HG02973 (cell line): Measurements from ENCODE around the gene PCSK6.
"Not testable (repeated sequence)": the region's sequence is repeated elsewhere in the genome, so short reads cannot be mapped to it uniquely, and the experiment has no call there.

Source experiments
- ATAC-seq: cut with Tn5 transposase; IDR thresholded peaks from one replicate; pipeline ENCODE4 v1.9.1; 2021; ENCODE audit warnings: moderate library complexity; ENCODE audit not compliant: unreplicated experiment

PCSK6 gene

DNA sequence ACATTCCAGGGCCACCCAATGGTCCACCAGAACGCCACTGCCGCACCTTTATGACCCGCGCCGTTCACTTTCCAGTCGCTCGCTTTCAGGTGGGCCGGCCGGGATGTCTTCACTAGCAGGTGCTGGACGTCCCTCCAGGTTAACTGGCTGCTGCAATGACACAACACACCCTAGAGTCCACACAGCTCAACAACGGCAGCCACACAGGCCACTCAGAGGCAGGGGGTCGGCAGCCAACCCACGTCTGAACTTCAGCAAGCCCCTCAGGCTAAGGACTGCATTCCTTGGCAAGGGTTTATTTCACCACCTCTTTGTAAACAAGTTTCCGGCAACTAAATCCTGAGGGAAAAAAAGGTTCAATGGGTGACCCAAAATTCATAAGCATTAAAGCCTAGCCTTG is 105.2 kb downstream of the PCSK6 start:
- no peak for ATAC-seq

DNA sequence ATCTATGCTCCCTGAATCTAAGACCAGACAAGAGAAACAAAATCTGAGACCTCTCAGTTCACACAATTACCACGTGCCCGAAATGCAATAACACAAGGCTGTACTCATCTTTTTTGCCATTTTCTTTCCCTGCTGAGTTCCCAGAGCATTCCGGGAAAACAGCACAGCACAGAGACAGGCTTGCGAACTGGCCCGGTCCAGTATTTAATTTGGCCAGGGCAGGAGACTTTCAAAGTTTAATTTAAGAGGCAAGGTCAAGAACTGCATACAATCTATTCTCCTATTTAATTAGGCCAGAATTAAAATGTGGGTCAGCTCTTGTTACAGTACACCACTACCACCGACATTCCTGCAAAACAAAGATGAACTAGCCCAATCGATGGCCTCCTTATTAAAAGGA is 107.0 kb downstream of the PCSK6 start:
- ATAC-seq, result no peak

DNA sequence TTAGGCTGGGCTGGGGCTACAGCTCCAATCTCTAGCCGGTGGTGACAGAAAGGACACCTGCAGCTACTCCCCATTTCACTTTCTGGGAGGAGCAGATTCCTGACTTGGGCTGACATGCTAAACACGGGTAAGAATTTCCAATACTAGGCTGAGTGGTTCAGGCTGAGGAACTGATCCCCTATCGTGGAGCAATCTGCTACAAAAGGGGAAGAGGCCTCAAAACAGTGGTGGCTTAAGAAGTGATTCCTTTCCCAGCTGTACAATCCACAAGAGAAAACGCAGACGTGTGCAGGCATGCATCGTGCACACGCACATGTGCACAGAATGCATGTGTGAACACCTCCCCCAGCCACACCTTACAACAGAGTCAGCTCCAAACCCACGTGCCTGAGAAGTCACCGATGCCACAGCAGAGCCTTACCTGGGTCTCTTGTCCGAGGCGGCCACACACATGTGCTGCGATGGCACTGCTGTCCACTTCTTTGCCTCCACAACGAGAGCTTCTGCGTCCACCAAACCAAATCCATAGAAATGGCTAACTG is 107.8 kb downstream of the PCSK6 start:
- ATAC-seq, result no peak

DNA sequence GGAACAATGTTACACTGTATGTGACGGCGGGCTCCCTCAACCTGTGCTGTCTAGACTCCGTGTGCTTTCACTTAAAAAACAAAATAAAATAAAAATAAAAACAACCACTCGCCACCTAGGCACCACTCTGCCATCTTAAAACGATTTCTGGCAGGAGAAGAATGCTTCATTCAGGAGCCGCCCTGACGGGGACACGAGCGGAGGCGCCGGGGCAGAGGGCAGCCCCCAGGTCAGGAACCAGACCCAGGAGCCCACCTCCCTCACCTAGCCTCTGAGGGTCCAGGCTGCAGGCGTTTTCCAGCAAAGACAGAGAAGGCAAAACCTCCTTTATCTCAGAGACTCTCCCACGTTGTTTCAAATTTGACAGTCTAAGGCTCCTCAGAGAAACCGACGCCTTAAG is 109.4 kb downstream of the PCSK6 start:
- no peak for ATAC-seq

DNA sequence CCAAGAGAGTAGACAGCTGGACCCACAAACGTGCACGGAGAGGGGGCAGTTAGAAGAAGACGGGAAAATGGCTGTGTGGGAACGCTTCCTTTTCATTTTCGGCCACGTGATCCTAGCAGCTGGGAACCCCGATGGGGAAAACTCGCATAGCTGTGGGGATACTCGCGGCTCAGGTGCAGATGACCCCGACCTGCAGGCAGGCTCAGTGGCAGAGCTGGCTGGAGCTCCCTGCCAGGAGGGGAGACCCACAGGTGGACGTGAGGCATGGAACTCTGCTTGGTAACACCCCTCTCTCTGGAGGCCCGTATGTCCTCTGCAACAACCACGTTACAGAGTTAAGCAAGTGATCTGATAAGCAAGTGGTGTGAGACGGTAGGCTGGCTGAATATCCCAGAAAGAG is 109.9 kb downstream of the PCSK6 start:
- no peak for ATAC-seq

DNA sequence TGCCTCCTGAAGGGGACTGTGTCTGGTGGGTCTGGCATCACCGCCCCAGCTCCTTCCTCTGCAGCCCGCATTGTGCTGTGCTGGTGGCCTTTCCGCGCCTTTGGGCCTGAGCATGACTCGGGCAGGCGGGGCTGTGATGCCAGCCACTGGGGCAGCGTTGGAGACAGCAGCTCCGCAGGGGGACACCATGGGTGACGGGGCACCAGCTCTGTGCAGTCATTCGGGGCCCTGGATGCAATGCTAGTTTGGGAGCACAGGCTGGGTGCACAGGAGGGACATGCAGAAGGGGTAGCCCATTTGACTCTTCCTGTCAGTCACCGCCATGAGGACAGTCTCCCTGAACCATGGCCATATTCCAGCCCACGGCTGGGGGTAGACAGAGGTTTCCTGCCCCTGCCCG is 110.6 kb downstream of the PCSK6 start:
- no peak for ATAC-seq

DNA sequence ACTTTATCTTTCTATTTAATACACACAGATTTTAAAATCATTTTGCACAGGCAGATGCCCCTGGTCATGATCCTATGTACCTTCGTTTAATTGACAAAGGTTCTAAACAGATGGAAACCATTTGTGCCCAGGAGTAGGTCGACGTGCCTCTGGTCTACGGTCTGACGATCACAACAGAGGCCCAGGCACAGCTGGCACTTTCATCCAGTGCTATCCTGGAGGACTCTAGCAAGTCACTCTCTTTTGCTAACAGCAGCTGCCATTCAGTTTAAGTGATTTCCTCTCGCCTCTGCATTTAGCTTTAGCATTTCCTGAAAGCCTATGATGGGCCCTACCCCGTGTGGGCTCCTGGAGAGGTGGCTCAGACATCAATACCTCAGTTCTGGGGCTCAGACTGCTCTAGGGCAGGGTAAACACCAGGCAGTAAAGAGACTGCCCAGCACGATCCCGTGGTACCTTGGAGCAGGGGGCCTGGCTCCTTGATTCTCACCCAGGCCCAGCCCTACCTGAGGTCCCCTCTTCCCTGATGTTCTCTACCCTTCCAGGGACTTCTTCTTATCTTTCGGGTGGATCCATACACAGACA is 111.2 kb downstream of the PCSK6 start:
- ATAC-seq, result no peak

DNA sequence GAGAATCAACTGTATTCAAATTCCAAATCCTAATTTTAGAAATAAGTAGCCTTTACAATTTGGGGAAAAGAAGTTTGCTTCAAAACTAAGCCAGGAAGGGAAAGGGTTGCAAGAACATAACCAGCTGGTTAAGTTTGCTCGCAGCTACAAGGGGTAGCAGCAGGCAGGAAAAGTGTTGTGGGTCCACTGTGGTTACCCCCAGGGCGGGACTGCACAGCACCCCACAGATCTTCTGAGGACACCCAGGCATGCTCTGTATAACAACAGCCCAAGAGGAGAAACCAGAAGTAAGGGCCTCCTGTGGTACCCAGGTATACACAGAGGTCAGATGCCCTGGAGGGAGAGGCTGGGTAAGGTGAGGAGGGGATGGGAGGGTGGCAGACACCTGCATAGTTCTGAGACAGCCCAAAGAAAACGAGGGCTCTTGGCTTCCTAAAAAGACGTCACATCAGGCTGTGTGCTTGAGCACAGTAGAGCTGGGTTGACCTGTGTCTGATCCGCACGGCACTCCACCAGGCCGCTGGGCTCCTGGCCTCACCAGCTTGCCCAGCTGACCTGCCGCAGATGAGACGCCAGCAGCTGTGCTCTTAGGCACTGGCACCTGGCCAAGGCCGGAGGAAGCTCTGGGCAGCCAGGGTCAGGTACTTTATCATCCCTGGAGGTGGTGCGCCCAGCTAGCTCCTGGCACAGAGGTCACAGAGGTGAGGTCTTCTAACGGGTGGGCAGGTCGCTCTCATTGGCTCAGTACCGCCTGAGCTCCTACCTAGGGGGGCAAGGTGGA is 112.7 kb downstream of the PCSK6 start:
- ATAC-seq, result no peak

DNA sequence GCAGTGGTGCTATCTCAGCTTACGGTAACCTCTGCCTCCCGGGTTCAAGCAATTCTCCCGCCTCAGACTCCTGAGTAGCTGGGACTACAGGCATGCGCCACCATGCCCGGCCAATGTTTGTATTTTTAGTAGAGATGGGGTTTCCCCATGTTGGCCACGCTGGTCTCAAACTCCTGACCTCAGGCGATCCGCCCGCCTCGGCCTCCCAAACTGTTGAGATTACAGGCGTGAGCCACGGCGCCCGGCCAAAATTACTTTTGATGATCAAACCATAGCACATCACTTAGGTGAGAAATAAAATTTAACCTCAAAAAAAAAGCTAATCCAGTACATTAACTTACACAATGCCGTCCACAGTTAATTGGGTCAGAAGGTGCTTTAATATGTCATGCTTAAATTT is 114.5 kb downstream of the PCSK6 start:
- not testable (repeated sequence) for ATAC-seq

DNA sequence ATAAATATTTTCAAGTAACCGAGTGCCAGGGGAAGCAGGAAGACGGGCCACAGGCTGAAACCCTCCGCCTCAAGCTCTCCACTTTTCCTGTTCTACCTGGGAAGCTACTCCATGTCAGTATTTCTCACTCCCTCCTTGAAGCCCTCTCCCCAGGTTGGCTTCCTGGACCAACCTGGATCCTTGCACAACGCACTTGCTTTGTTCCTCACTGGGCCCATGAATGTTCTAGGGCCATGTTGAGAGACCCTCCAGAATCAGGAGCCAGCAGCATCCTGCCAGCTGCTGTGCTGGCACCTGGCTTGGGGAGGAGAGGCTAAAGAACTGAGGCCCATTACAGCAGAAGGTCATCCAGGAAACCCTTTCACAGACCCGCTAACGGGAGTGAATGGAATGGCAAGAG is 115.2 kb downstream of the PCSK6 start:
- no peak for ATAC-seq

DNA sequence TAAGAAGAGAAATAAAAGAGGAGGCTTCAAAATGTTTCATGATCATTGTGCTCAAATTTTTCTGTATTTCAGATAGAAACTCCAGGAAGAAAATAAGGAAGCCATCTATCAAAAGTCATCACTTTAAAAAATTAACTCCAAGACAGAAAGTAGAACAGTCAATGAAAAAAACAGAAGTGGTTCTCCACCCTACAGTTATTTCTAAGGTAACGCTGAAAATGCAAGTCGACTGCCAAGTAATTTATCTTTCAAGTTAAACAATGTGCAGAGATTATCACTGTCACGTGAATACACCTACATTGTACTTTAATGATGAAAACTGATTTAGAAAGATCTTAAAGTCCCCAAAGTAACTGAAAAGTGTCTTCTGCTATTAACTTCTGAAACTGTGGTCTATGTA is 115.9 kb downstream of the PCSK6 start:
- no peak for ATAC-seq

DNA sequence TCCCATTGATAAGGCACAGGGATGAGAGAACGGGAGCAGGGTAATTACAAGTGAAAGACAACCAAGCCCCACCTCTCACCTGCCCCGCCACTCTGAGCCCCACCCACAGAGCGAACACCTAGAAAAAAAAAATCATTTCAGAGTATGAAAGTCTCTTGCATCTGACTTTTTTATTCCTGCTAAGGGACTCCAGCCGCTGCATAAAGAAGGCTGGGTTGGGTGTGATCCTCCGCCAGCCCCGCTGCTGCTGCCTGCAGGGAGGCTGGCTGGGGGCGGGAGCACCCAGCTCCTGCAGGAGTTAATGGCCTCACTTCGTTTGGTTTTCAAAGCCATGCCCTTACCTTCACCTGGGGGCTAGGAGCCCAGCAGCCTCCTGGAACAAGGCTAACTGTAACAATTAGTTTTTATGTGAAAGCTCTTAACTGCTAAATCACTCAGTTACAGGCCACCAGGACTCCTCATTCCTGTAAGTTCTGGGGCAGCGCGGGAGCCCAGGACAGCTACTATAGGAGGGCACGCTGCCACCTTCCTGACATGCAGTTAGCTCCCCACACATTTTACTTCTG is 116.5 kb downstream of the PCSK6 start:
- no peak for ATAC-seq

DNA sequence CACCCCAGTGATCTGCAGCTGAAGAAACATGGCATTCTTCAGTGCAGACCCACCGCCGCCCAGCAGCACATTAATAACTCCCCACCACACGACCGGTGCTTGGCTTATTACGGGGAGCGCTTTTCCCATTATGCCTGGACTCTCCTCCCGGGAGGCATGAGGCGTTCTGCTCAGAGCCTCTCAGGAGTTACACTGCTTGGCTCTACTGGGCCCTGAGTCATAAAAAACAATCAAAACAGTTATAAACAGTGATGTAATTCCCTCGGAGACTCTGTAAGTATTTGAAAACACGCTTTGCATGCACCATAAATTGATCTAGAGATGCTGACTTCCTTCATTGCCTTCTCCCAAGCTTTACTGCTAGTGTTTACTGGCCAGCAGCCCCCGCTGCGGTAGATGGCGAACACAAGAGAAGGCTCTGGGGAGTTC is 117.3 kb downstream of the PCSK6 start:
- no peak for ATAC-seq

DNA sequence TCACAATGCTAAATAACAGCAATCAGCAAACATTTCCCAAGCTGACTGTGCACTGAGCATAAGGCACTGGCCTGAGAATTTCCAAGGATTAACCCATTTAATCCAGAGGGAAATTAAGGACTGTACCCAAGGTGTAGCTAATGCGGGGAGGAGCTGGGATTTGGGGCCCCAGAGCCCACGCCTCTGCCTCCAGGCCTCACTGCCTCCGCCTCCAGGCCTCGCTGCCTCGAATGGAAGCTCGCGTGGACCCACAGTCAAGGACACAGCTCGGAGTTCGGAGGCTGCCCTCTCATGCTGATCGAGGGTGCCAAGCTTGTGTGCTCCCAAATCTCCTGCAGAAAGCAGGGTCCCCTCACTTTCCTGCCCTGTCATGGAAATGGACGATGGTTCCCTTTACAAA is 118.0 kb downstream of the PCSK6 start:
- no peak for ATAC-seq

DNA sequence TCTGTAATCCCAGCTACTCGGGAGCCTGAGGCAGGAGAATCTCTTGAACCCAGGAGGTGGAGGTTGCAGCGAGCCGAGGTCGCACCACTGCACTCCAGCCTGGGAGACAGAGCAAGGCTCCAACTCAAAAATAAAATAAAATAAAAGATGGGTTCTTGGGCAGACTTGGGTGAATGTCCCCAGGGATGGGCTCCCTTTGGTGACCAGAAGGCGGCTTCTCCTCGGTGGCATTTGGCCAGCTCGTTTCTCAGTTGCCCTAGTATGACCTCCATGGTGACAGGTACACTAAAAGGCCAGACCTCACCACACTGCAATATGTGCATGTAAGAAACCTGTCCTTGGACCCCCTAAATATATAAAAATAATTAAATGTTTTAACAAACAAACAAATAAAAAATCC is 118.4 kb downstream of the PCSK6 start:
- ATAC-seq, result no peak

DNA sequence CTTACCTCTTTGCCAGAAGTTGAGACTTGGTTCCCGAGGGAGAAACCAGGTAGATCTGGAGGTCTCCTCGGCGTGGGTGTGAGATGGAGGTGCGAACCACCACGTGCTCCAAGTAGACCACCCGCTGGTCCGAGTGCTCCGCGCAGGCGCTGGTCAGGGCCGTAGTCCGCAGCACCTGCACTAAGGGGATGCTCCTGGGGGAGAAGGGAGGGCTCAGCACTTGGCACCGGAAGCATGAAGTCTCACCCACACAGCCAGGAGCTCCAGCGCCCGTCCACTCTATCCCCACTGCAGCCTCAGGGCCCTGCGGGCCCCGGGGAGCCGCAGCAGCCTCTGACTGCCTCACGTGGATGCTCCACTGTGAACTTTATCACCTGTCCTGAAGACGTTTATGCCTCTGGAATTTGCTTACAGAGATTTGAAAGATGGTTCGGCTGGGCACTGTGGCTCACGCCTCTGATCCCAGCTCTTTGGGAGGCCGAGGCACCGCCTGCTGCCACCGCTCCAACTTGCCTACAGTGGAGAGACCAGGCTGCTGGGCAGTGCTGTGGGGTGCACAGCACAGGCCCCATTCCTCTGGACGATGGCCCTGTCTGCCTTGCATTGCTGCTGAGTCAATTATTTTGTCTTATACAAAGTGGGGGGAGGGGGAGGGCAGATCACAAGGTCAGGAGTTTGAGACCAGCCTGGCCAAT is 119.0 kb downstream of the PCSK6 start:
- no peak for ATAC-seq

DNA sequence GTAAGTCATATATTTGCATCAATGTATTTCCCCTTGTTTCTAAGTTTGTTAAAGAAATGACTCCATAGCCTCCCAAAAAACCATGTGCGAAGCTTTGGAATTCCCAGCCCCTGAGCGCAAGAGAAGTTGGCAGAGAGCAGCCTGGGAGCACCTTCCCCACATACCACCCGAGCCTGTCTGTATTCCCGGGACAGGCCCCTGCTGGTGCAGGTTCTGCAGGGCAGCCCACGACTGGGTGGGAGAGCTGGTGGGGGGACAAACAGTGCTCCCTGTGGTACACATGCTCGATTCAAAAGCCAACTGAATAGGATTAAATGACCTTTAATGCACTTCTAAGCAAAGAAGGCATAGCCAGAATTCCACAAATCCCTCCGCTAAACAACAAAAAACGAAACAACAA is 119.8 kb downstream of the PCSK6 start:
- no peak for ATAC-seq

DNA sequence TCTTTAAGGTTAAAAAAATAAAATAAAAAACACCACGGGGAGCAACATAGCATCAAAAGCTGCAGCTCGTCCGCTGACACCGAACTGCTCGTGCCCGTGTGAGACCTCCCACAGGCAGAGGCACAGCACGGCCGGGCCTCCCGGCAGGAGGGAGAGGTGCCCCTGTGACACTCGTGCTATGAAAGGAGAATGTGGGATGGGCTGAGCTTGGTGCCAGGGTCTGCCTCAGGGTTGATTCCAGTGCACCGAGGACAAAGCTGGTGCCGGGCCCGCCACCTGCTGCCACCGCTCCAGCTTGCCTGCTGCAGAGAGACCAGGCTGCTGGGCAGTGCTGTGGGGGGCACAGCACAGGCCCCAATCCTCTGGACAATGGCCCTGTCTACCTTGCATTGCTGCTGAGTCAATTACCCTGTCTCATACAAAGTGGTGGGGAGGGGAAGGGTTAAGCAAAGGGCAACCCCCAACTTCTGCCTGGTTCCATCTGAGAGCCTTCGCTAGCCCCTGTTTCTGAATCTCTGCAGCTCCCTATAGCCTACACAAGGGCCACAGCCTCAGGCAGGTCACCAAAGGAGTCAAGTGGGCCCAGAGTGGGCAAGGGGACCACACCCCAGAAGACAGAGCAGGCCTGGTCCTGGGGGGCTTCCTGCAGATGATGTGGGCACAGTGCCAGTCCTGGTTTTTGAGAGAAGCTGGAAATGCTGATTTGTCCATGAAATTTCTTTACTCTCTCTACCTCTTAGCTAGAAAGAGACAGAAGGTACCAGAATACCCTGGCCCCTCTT is 120.5 kb downstream of the PCSK6 start:
- ATAC-seq, result no peak

DNA sequence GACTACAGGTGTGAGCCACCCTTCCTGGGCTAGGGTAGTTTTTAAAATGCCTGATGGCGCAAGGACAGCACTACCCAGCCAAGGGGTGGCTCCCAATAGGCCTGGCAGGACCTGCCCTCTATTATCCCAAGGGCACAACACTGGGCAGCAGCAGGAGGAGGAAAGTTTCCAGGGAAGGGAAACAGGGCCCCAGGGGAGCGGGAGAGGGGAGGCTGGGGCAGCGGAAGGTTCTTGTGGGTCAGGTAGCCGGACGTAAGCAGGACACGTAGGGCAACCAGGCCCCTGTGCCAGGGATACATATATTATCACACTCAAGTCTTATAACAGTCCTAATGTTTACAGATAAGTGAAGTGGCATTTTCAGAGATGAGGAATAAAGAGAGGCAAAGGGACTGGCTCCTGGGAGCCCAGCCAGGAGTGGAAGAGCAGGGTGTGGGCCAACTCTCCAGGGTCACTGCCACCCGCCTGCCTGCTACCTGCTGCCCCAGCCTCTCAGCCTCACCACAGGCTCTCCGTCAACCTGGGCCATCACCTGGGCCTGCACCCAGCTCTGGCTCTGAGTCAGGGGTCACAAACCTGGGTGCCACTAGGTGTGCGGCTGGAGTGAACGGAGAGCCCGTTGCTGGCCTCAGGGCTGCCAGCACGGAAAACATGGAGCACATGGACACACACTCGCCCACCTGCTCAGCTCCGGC is 121.3 kb downstream of the PCSK6 start:
- ATAC-seq, result no peak

DNA sequence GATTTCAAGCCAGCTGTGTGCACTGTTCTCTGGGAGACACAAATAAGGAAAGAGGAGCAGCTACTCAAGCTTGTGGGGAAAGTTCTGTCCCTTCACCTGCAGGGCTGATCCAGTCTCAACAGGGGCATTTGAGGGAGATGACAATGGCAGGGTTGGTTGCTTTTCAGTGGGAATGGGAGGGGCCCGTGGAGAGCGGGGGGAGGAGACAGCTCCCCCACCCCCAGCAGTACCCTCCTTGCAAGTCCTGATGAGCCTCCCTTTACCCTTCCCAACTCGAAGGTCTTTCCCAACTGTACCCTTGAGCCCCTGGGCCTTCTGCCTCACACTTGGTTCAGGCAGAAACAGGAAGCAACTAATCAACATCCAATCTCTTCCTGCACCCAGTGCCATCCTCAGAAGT is 122.7 kb downstream of the PCSK6 start:
- ATAC-seq, result no peak
